ENCODE data around the gene COL20A1. TPM values are rescaled to one million over a fixed set of nuclear protein-coding genes. Genes with fewer than 3 reads are reported as not detected.

COL20A1 gene
- total RNA-seq, 1 experiment from 2014 or later: 0.23 TPM

DNA sequence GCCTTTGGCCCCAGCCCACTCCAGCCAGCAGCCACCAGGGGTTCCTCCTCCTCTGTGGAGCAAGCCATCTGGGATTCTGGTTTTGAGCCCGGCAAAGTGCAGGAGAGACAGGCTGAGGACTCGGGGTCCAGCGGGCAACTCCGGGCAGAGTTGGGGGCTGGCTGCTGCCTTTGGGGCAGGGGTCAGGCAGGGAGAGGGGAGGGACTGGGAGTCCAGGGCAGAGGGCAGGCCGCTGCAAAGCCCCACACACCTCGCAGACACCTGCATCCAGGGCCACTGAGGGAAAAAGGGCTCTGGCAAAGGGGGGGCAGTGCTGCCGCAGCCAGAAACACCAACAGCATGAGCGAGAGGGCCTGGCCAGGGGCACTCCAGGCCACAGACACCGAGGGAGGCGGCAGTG is 48.5 kb upstream of the COL20A1 start:
- no peaks in the 10 kb centered on the region for H3K27me3 ChIP-seq (ENCODE audit: control insufficient read depth, insufficient read depth, low read length)
- TF ChIP-seq TCF7L2 (IDR thresholded peaks at IDR 0.05; ENCODE audit: low read depth, low read length) (no peak), SIN3A (IDR thresholded peaks at IDR 0.05; ENCODE audit: borderline replicate concordance, insufficient read depth, low read depth, low read length) (no peak), CTCF (IDR thresholded peaks at IDR 0.05) (no peak), POLR2AphosphoS5 (IDR thresholded peaks at IDR 0.05; ENCODE audit: low read depth, low read length) (no peak)
- TF ChIP-seq, protein P1, sequence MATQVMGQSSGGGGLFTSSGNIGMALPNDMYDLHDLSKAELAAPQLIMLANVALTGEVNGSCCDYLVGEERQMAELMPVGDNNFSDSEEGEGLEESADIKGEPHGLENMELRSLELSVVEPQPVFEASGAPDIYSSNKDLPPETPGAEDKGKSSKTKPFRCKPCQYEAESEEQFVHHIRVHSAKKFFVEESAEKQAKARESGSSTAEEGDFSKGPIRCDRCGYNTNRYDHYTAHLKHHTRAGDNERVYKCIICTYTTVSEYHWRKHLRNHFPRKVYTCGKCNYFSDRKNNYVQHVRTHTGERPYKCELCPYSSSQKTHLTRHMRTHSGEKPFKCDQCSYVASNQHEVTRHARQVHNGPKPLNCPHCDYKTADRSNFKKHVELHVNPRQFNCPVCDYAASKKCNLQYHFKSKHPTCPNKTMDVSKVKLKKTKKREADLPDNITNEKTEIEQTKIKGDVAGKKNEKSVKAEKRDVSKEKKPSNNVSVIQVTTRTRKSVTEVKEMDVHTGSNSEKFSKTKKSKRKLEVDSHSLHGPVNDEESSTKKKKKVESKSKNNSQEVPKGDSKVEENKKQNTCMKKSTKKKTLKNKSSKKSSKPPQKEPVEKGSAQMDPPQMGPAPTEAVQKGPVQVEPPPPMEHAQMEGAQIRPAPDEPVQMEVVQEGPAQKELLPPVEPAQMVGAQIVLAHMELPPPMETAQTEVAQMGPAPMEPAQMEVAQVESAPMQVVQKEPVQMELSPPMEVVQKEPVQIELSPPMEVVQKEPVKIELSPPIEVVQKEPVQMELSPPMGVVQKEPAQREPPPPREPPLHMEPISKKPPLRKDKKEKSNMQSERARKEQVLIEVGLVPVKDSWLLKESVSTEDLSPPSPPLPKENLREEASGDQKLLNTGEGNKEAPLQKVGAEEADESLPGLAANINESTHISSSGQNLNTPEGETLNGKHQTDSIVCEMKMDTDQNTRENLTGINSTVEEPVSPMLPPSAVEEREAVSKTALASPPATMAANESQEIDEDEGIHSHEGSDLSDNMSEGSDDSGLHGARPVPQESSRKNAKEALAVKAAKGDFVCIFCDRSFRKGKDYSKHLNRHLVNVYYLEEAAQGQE (IDR thresholded peaks at IDR 0.05; ENCODE audit: insufficient read depth in 1 of 2, low read depth in 2 of 2, low read length in 1 of 2): no peak
- in situ Hi-C loops (cut with HindIII; ENCODE audit: low pct_unique_long_range_greater_than_20kb, low sequenced_read_pairs): no loop called here
- peaks cover 20% of the 10 kb centered on the region for H3K4me1 ChIP-seq (ENCODE audit: control insufficient read depth, insufficient read depth, low read length)
- POLR2A ChIA-PET: no interaction called here
- no peaks in the 10 kb centered on the region for H3K36me3 ChIP-seq (ENCODE audit: control insufficient read depth, insufficient read depth, low read length)
- ATAC-seq: no peak
- no peak overlapping the region for H3K27ac ChIP-seq (ENCODE audit: low read length)
- no TSS peak for BruUV-seq (replicated peaks)
- CTCF ChIA-PET: interaction anchor here (0.7 to 1.4 kb wide), 3 partner anchors 20 to 24 kb away, joined by 3 to 5 read pairs (median 3); no protein-coding TSS in a partner anchor
- no peak for DNase-seq (ENCODE audit: low read depth, low spot score)
- H3K4me3 ChIP-seq (ENCODE audit: low read depth in 2 of 2, low read length in 2 of 2): no peak overlapping the region
- intact Hi-C loops (cut with micrococcal nuclease; ENCODE audit: unreplicated experiment): no loop called here
- no peaks in the 10 kb centered on the region for H3K9me3 ChIP-seq (ENCODE audit: control insufficient read depth, insufficient read depth, low read depth, low read length)

- ATAC-seq: no peak
- no peaks in the 10 kb centered on the region for H3K27me3 ChIP-seq (ENCODE audit: control insufficient read depth, insufficient read depth, low read length)
Measured at GRCh38 chr20:63246490-63247288, 46.3 kb upstream of the COL20A1 start.

More at GRCh38 chr20:63246490-63247288, 46.3 kb upstream of the COL20A1 start:
- no TSS peak for BruUV-seq (replicated peaks)
- DNase-seq (ENCODE audit: low read depth, low spot score): no peak
- TF ChIP-seq SIN3A (IDR thresholded peaks at IDR 0.05; ENCODE audit: borderline replicate concordance, insufficient read depth, low read depth, low read length) (no peak), CTCF (IDR thresholded peaks at IDR 0.05) (no peak), TCF7L2 (IDR thresholded peaks at IDR 0.05; ENCODE audit: low read depth, low read length) (no peak), POLR2AphosphoS5 (IDR thresholded peaks at IDR 0.05; ENCODE audit: low read depth, low read length) (no peak)
- TF ChIP-seq, protein P1 (IDR thresholded peaks at IDR 0.05; ENCODE audit: insufficient read depth in 1 of 2, low read depth in 2 of 2, low read length in 1 of 2): no peak
- in situ Hi-C loops (cut with HindIII; ENCODE audit: low pct_unique_long_range_greater_than_20kb, low sequenced_read_pairs): no loop called here
- Histone ChIP-seq H3K4me3 (ENCODE audit: low read depth in 2 of 2, low read length in 2 of 2) (no peak overlapping the region), H3K4me1 (ENCODE audit: control insufficient read depth, insufficient read depth, low read length) (peaks cover 25% of the 10 kb centered on the region), H3K9me3 (ENCODE audit: control insufficient read depth, insufficient read depth, low read depth, low read length) (no peaks in the 10 kb centered on the region), H3K36me3 (ENCODE audit: control insufficient read depth, insufficient read depth, low read length) (no peaks in the 10 kb centered on the region), H3K27ac (ENCODE audit: low read length) (no peak overlapping the region)
- CTCF ChIA-PET: interaction anchor here (1.1 kb wide), 2 partner anchors 12 to 22 kb away, joined by 3 to 4 read pairs; partner anchors contain the start of gene BIRC7
- POLR2A ChIA-PET: no interaction called here
- intact Hi-C loops (cut with micrococcal nuclease; ENCODE audit: unreplicated experiment): no loop called here
